Activated naive CD4-positive, alpha-beta T cell treated with anti-CD3 and anti-CD28 coated beads, Interleukin-2, amount 50 U/mL, for 24 hours (primary cell): ENCODE measurements around the gene ADAM8.
"Not testable (repeated sequence)": the region's sequence is repeated elsewhere in the genome, so short reads cannot be mapped to it uniquely, and the experiment has no call there.

Source experiments
- H3K27ac Mint-ChIP-seq: one replicate; pipeline ENCODE4 v1.8.0; 2021; ENCODE audit warnings: mild to moderate bottlenecking, mixed read lengths
- H3K27me3 Mint-ChIP-seq: one replicate; pipeline ENCODE4 v1.8.0; 2021; ENCODE audit warnings: mixed read lengths
- H3K36me3 Mint-ChIP-seq: one replicate; pipeline ENCODE4 v1.8.0; 2021; ENCODE audit warnings: mixed read lengths
- H3K4me1 Mint-ChIP-seq: one replicate; pipeline ENCODE4 v1.8.0; 2021; ENCODE audit warnings: mixed read lengths
- H3K4me3 Mint-ChIP-seq: one replicate; pipeline ENCODE4 v1.8.0; 2021; ENCODE audit warnings: mild to moderate bottlenecking, mixed read lengths
- H3K9me3 Mint-ChIP-seq: one replicate; pipeline ENCODE4 v1.8.0; 2021; ENCODE audit warnings: mixed read lengths

ADAM8 gene

DNA sequence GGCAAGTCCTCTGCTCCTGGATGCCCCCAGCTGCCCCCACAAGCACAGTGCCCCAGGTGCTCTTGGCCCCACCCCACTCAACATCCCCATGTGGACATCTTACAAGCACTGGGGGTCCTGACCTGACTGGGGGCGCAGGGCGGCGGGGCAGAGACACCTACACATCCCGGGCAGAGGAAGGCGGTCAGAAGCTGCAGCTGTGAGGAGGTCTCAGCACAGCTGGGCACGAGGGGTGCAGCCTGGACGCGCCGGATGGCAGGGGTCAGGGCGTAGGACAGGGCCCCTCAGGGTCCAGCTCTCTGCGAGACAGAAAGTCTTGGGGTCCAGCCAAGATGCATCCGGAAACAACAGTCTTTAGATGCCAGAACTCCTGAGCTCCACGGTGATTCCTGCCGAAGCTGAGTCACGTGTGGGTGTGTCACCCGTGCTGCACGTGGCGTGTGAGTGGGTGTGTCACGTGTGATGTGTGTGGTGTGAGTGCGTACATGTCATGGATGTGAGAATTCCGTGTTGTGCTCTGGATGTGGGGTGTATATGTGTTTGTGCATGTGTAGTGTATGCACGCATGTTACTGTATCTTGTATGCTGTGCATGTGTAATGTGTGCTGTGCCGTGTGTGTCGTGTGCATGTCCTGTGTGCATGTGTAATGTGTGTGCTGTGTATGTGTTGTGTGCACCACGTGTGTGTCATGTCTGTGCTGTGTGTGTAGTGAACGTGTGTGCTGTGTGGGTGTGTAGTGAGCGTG is 33.9 kb downstream of the ADAM8 start:
- peaks cover 23% of the 10 kb centered on the region for H3K27me3 Mint-ChIP-seq
- H3K9me3 Mint-ChIP-seq: no peaks in the 10 kb centered on the region
- H3K4me1 Mint-ChIP-seq: peaks cover 20% of the 10 kb centered on the region
- H3K4me3 Mint-ChIP-seq: peak overlapping the region; percentile 39
- no peak overlapping the region for H3K27ac Mint-ChIP-seq
- no peaks in the 10 kb centered on the region for H3K36me3 Mint-ChIP-seq

DNA sequence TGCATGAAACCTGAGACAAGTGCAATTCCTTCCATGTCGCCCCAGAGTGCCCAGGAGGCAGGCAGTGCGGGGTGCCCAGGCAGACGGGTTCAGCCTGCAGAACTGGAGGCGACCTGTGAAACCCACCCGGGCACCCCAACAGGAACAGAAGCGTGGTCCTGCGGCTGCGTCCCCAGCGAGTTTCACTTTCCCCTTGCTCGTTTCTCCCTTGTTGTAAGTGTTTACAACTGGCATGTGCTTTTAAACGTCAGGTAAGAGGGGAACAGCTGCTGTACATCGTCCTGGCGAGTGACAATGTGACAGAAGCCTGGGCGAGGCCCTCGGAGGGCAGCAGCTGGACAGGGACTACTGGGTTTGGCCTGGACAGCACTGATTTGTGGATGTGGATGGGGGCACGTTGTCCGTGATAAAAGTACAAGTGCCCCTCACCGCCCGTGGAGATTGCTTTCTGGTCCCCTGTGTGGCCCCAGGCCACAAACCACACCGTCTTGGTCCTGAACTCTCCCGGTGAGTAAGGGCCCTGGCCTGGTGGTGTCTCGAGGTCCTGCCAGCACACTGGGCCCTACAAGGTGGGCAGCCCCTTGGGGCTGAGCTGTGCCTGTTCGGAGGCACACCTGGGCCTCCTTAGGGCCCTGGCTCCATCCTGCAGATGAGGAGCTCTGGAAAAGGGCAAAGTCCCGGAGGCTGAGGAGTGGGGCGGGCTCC is 35.0 kb downstream of the ADAM8 start:
- H3K36me3 Mint-ChIP-seq: no peaks in the 10 kb centered on the region
- peaks cover 20% of the 10 kb centered on the region for H3K4me1 Mint-ChIP-seq
- H3K27ac Mint-ChIP-seq: no peak overlapping the region
- H3K27me3 Mint-ChIP-seq: peaks cover 23% of the 10 kb centered on the region
- no peaks in the 10 kb centered on the region for H3K9me3 Mint-ChIP-seq
- H3K4me3 Mint-ChIP-seq: peak overlapping the region; percentile 78

DNA sequence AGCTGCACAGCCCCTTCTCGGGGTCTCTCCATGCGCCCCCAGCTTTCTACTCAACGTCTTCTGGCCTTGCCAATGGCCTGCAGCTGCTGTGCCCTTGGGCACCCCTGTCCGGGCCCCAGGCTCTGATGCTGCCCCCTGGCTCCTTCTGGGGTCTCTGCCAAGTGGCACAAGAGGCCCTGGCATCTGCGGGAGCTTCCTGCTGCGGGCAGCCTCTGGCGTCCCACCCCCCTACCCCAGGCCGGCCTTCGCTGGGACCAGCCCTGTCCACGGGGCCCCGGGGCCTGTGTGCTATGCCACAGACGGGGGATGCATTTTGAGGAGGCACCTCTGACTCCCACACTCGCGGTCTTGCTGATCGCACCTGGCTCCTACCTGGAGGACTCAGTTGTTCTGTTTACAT is 36.7 kb downstream of the ADAM8 start:
- Mint-ChIP-seq H3K4me3 (no peak overlapping the region), H3K9me3 (no peaks in the 10 kb centered on the region), H3K36me3 (no peaks in the 10 kb centered on the region), H3K27ac (no peak overlapping the region), H3K4me1 (peaks cover 23% of the 10 kb centered on the region), H3K27me3 (peaks cover 24% of the 10 kb centered on the region)

GRCh38 chr10:133238466-133238804 is 38.2 kb downstream of the ADAM8 start:
- no peak overlapping the region for H3K4me3 Mint-ChIP-seq
- H3K27me3 Mint-ChIP-seq: peaks cover 30% of the 10 kb centered on the region
- no peak overlapping the region for H3K27ac Mint-ChIP-seq
- no peaks in the 10 kb centered on the region for H3K36me3 Mint-ChIP-seq
- peaks cover 23% of the 10 kb centered on the region for H3K4me1 Mint-ChIP-seq
- H3K9me3 Mint-ChIP-seq: no peaks in the 10 kb centered on the region

DNA sequence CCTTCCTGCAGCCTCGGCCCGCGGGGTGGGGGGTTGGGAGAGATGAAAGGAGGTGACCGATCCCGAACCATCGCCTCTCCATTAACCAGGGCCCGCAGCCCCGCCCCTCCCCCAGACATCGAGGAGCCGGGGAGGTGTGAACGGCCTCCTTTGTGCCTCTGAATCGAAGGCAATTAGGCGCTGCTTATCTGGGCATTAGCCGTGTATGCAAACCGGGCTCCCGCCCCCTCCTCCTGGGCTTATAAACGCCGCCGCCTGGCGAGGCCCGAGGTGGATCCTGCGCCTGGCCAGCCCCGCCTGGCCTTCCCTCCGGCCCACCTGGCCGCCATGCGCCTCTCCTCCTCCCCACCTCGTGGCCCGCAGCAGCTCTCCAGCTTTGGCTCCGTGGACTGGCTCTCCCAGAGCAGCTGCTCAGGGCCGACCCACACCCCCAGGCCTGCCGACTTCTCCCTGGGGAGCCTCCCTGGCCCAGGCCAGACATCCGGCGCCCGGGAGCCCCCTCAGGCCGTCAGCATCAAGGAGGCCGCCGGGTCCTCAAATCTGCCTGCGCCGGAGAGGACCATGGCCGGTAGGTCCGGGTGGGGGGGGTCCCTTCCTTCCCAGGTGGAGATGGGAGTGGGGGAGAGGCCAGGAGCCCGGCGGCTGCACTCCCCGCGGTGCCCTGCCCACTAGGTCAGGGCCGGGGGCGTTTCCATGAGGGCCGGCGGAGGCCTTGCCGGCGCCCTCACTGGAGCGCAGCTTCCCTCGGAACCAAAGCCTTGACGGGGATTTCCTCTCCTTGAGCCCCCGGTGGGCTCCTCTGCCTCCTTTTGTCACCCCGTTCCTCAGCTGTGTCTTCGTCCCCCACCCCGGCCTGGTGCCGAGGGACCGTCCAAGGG is 38.8 kb downstream of the ADAM8 start, which contains the start of gene VENTX:
Gene VENTX (plus strand): TSS at position 268 of the 878 bp plus-strand sequence. CDS start 60 bp downstream, at position 328.
- Mint-ChIP-seq H3K36me3 (no peaks in the 10 kb centered on the region), H3K27me3 (peaks cover 29% of the 10 kb centered on the region), H3K9me3 (no peaks in the 10 kb centered on the region), H3K4me1 (peaks cover 23% of the 10 kb centered on the region), H3K27ac (no peak within 1 kb of the TSS), H3K4me3 (no peak within 1 kb of the TSS)

GRCh38 chr10:133237241-133237587 is 39.5 kb downstream of the ADAM8 start:
- Mint-ChIP-seq H3K36me3 (no peaks in the 10 kb centered on the region), H3K27ac (no peak overlapping the region), H3K27me3 (peaks cover 30% of the 10 kb centered on the region), H3K4me1 (peaks cover 20% of the 10 kb centered on the region), H3K4me3 (no peak overlapping the region), H3K9me3 (no peaks in the 10 kb centered on the region)

DNA sequence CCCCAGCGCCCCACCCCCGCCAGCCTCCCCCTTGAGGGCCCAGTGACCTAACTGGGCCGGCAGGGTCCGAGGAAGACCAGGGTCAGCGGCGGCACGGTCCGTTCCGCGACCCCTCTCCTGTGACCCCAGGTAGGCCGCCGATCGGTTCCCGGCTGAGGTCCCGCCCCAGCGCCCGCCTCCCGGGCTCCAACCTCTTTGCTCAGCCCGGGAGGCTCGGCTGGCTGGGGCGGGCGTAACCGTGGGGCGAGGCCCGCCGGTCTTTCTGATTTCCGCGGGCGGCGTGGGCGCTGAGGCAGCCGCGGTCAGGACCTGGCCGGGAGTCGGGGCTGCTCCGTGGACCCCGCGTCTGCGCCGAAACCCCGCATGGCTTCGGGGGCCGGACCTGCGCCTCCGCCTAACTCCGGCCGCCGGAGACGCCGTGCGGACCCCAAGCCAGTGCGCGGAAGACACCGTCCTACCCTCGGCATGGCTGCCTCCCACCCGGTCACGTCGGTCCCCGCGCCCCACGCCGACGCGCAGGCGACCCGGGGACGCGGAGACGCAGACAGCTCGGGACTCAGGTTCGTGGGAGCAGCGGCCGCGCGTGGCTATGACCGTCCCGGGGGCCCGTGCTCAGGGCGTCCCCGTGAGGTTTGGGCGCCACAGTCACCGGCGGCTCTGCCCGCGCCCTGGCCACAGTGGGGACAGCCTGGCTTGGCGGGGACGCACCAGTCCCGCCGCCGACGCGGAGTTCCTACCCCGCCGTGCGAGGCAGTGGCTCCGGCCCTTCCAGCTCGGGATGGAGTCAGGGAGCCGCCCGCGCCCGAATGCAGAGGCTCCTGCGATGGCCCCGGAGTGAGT is 40.0 kb downstream of the ADAM8 start:
- H3K4me1 Mint-ChIP-seq: peaks cover 14% of the 10 kb centered on the region
- H3K27me3 Mint-ChIP-seq: peaks cover 30% of the 10 kb centered on the region
- no peak overlapping the region for H3K27ac Mint-ChIP-seq
- no peaks in the 10 kb centered on the region for H3K9me3 Mint-ChIP-seq
- no peak overlapping the region for H3K4me3 Mint-ChIP-seq
- no peaks in the 10 kb centered on the region for H3K36me3 Mint-ChIP-seq

- Mint-ChIP-seq H3K27me3 (peaks cover 33% of the 10 kb centered on the region), H3K4me1 (peaks cover 7% of the 10 kb centered on the region), H3K4me3 (peak overlapping the region; percentile 19)
Observed at GRCh38 chr10:133235932-133236331, 40.7 kb downstream of the ADAM8 start.

DNA sequence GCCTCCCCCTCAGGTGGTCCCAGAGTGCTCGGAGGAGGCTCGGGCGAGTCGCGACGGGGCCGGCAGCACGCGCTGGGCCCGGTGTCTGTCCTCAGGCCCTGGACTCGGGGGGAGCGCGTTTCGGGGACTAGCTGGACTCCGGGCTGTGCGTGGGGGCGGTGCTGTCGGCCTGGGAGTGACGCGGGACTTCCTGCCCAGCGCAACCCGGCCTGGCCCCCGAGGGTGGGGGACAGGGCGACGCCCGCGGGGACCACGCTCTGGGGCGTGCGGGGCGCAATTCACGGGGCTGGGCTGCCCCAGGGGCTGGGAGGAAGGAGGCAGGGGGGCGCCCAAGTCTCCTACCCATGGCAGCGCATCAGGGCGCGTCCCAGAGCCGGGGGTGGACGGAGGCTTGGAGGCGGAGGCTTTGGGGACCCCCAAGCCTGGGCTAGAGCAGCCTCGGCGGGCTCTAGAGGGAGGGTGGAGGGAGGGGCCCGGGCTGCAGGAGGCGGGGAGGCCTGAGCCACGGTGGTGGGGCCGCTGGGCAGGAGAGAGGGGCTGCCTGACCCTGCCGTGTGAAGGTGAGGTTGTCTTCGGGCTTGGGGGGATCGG is 41.3 kb downstream of the ADAM8 start:
- peak overlapping the region; percentile 60 for H3K4me3 Mint-ChIP-seq
- H3K27ac Mint-ChIP-seq: no peak overlapping the region
- H3K4me1 Mint-ChIP-seq: peaks cover 3% of the 10 kb centered on the region
- no peaks in the 10 kb centered on the region for H3K9me3 Mint-ChIP-seq
- peaks cover 30% of the 10 kb centered on the region for H3K27me3 Mint-ChIP-seq
- no peaks in the 10 kb centered on the region for H3K36me3 Mint-ChIP-seq

More at GRCh38 chr10:133235932-133236331, 40.7 kb downstream of the ADAM8 start:
- H3K9me3 Mint-ChIP-seq: no peaks in the 10 kb centered on the region
- H3K27ac Mint-ChIP-seq: no peak overlapping the region
- H3K36me3 Mint-ChIP-seq: no peaks in the 10 kb centered on the region

DNA sequence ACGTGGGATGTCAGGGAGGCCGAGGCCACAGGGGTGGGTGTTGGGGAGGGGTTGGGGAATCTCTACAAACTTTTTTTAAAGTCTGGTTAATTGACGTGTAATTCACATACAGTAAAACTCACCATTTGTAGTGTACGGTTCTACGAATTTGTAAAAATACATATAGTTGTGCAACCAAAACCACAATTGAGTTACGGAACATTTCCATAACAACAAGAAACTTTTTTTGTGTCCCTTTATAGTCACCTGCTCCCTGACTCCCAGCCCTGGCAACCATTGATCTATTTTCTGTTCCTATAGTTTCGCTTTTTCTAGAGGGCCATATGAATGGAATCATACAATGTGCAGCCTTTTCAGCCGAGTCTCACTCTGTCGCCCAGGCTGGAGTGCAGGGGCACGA is 41.9 kb downstream of the ADAM8 start:
- not testable (repeated sequence) for H3K9me3 Mint-ChIP-seq, H3K4me1 Mint-ChIP-seq, H3K27ac Mint-ChIP-seq, H3K36me3 Mint-ChIP-seq
- H3K4me3 Mint-ChIP-seq: peak overlapping the region; percentile 60
- H3K27me3 Mint-ChIP-seq: peaks cover 27% of the 10 kb centered on the region

- H3K9me3 Mint-ChIP-seq: no peaks in the 10 kb centered on the region
- peaks cover 31% of the 10 kb centered on the region for H3K27me3 Mint-ChIP-seq
- H3K27ac Mint-ChIP-seq: no peak overlapping the region
- no peaks in the 10 kb centered on the region for H3K36me3 Mint-ChIP-seq
- peaks cover 10% of the 10 kb centered on the region for H3K4me1 Mint-ChIP-seq
- H3K4me3 Mint-ChIP-seq: no peak overlapping the region
Observed at GRCh38 chr10:133231946-133232574, 44.6 kb downstream of the ADAM8 start.

DNA sequence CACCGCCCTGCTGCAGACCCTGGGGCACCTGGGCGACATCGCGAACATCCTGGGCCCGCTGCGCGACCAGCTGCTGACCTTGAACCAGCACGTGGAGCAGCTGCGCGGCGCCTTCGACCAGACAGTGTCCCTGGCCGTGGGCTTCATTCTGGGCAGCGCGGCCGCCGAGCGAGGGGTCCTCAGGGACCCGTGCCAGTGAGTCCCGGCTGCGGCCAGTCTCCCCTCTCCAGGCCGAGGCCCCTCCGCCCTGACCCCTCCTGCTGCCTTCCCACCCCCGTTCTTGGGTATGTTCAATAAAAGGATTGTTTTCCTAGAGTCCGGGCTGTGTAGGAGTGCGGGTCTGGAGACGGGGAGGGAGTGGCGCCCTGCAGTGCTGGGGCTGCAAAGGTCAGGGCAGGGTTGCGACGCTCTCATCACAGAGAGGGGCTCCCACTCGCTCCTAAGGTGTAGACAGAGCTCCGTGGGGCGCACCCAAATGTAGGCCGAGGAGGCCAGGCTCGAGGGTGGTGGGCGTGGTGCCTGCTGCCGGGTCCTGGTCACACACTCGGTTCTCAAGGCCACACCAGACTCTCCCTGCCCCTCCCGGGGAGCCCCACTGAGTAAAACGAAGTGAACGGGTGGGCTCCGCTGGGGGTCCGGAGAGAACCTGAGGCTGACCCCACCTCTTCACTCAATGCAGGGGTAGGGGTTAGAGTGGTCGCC is 45.3 kb downstream of the ADAM8 start:
- Mint-ChIP-seq H3K4me1 (peaks cover 10% of the 10 kb centered on the region), H3K27ac (no peak overlapping the region), H3K9me3 (no peaks in the 10 kb centered on the region), H3K36me3 (no peaks in the 10 kb centered on the region), H3K4me3 (peak overlapping the region; percentile 45), H3K27me3 (peaks cover 32% of the 10 kb centered on the region)

DNA sequence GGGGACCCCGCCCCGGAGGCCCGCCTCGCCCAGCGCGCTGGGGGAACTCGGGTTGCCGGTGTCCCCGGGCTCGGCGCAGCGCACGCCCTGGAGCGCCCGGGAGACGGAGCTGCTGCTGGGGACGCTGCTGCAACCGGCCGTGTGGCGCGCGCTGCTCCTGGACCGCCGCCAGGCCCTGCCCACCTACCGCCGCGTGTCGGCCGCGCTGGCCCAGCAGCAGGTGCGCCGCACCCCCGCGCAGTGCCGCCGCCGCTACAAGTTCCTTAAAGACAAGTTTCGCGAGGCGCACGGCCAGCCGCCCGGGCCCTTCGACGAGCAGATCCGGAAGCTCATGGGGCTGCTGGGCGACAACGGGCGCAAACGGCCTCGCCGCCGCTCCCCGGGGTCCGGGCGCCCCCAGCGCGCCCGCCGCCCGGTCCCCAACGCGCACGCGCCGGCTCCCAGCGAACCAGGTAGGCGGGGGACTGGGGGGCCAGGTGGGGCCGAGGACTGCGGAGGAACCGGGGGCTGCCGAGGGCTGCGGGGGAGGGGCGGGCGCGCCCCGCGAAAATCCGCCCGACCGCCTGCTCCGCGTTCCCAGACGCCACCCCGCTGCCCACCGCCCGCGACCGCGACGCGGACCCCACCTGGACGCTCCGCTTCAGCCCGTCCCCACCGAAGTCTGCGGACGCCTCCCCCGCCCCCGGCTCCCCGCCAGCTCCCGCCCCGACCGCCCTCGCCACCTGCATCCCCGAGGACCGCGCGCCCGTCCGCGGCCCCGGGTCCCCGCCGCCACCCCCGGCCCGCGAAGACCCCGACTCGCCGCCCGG is 46.1 kb downstream of the ADAM8 start:
- no peaks in the 10 kb centered on the region for H3K9me3 Mint-ChIP-seq
- H3K36me3 Mint-ChIP-seq: no peaks in the 10 kb centered on the region
- no peak overlapping the region for H3K4me3 Mint-ChIP-seq
- peaks cover 34% of the 10 kb centered on the region for H3K27me3 Mint-ChIP-seq
- H3K4me1 Mint-ChIP-seq: peaks cover 6% of the 10 kb centered on the region
- no peak overlapping the region for H3K27ac Mint-ChIP-seq
